ENCODE measurements around the gene PRSS8. TPM values are rescaled to one million over a fixed set of nuclear protein-coding genes. Genes with fewer than 3 reads are reported as not detected.

PRSS8 gene
- total RNA-seq, 2 experiments from 2014 or later, result not detected

- TF ChIP-seq CTCF (IDR thresholded peaks at IDR 0.05), result no peak
- no peaks in the 10 kb centered on the region for H3K27me3 ChIP-seq (ENCODE audit: control insufficient read depth in 1 of 2, insufficient read depth in 2 of 2, low read length in 2 of 2)
- POLR2A ChIA-PET, result interaction anchor here (1.3 to 2.6 kb wide), 3 partner anchors 8 to 54 kb away, joined by 4 to 9 read pairs (median 4); partner anchors contain the start of genes FUS and KAT8
- Mint-ChIP-seq H3K27me3 (no peaks in the 10 kb centered on the region), H3K9me3 (no peaks in the 10 kb centered on the region), H3K36me3 (ENCODE audit: low read depth) (peaks cover 68% of the 10 kb centered on the region), H3K4me1 (ENCODE audit: low read depth) (peaks cover 6% of the 10 kb centered on the region), H3K27ac (peak overlapping the region; percentile 66), H3K4me3 (no peak overlapping the region)
- intact Hi-C loops (cut with DNase I, micrococcal nuclease), result no loop called here
- no peak overlapping the region for H3K4me3 ChIP-seq (ENCODE audit: low read length)
- H3K4me1 ChIP-seq (ENCODE audit: insufficient read depth, low read length), result peaks cover 17% of the 10 kb centered on the region
- H3K36me3 ChIP-seq (ENCODE audit: insufficient read depth, low read length), result peaks cover 63% of the 10 kb centered on the region
- CTCF ChIA-PET, result no interaction called here
- H3K9me3 ChIP-seq (ENCODE audit: control insufficient read depth in 1 of 2, insufficient read depth in 1 of 2, low read length in 2 of 2), result no peaks in the 10 kb centered on the region
- no peak for ATAC-seq (ENCODE audit: poor library complexity)
- H3K27ac ChIP-seq (ENCODE audit: low read depth in 1 of 2, low read length in 2 of 2), result no peak overlapping the region
- no peak for DNase-seq
Measured at GRCh38 chr16:31125844-31126243, 9.7 kb downstream of the PRSS8 start.

- Histone ChIP-seq H3K9me3 (ENCODE audit: control insufficient read depth in 1 of 2, insufficient read depth in 1 of 2, low read length in 2 of 2) (no peaks in the 10 kb centered on the region), H3K36me3 (ENCODE audit: insufficient read depth, low read length) (peaks cover 47% of the 10 kb centered on the region), H3K4me3 (ENCODE audit: low read length) (no peak overlapping the region), H3K4me1 (ENCODE audit: insufficient read depth, low read length) (peaks cover 23% of the 10 kb centered on the region), H3K27me3 (ENCODE audit: control insufficient read depth in 1 of 2, insufficient read depth in 2 of 2, low read length in 2 of 2) (no peaks in the 10 kb centered on the region), H3K27ac (ENCODE audit: low read depth in 1 of 2, low read length in 2 of 2) (no peak overlapping the region)
- DNase-seq, result no peak
- no peak for ATAC-seq (ENCODE audit: poor library complexity)
- POLR2A ChIA-PET, result interaction anchor here (1.2 to 3.5 kb wide), 2 partner anchors 22 to 46 kb away, joined by 6 to 17 read pairs; partner anchors contain the start of genes ZNF646 and ZNF668
- peaks cover 17% of the 10 kb centered on the region for H3K4me1 Mint-ChIP-seq (ENCODE audit: low read depth)
- H3K36me3 Mint-ChIP-seq (ENCODE audit: low read depth), result peaks cover 62% of the 10 kb centered on the region
- intact Hi-C loops (cut with DNase I, micrococcal nuclease), result no loop called here
- H3K27me3 Mint-ChIP-seq, result no peaks in the 10 kb centered on the region
- no peak for TF ChIP-seq CTCF (IDR thresholded peaks at IDR 0.05)
- CTCF ChIA-PET, result interaction anchor here (4.6 kb wide), 1 partner anchor 22 kb away, joined by 26 read pairs; no protein-coding TSS in a partner anchor
- no peaks in the 10 kb centered on the region for H3K9me3 Mint-ChIP-seq
- no peak overlapping the region for H3K4me3 Mint-ChIP-seq
- no peak overlapping the region for H3K27ac Mint-ChIP-seq
Measured at GRCh38 chr16:31120129-31120528, 15.4 kb downstream of the PRSS8 start.

GRCh38 chr16:31118223-31119155, 17.0 kb downstream of the PRSS8 start:
- peaks cover 23% of the 10 kb centered on the region for H3K4me1 ChIP-seq (ENCODE audit: insufficient read depth, low read length)
- POLR2A ChIA-PET, result interaction anchor here (0.8 to 3.1 kb wide), 30 partner anchors 8 to 755 kb away, joined by 3 to 120 read pairs (median 6); partner anchors contain the start of genes ARMC5, BCKDK, BCL7C and FUS

More at GRCh38 chr16:31118223-31119155, 17.0 kb downstream of the PRSS8 start:
- peak overlapping the region; percentile 88 for H3K4me3 Mint-ChIP-seq
- H3K27me3 Mint-ChIP-seq, result no peaks in the 10 kb centered on the region
- Histone ChIP-seq H3K27me3 (ENCODE audit: control insufficient read depth in 1 of 2, insufficient read depth in 2 of 2, low read length in 2 of 2) (no peaks in the 10 kb centered on the region), H3K27ac (ENCODE audit: low read depth in 1 of 2, low read length in 2 of 2) (peak overlapping the region; percentile 87 to 95), H3K9me3 (ENCODE audit: control insufficient read depth in 1 of 2, insufficient read depth in 1 of 2, low read length in 2 of 2) (no peaks in the 10 kb centered on the region), H3K36me3 (ENCODE audit: insufficient read depth, low read length) (peaks cover 40% of the 10 kb centered on the region), H3K4me3 (ENCODE audit: low read length) (peak overlapping the region; percentile 68)
- ATAC-seq (ENCODE audit: poor library complexity) (no peak), DNase-seq (peak in 2 of 14 experiments; percentile 49 to 66)
- peak overlapping the region; percentile 83 for H3K27ac Mint-ChIP-seq
- no peak for TF ChIP-seq CTCF (IDR thresholded peaks at IDR 0.05)
- intact Hi-C loops (cut with DNase I, micrococcal nuclease), result loop anchor here in 1 of 2 experiments (1.0 to 5.0 kb wide), 2 partner anchors 24 to 389 kb away; partner anchors contain the start of gene RUSF1
- peaks cover 17% of the 10 kb centered on the region for H3K4me1 Mint-ChIP-seq (ENCODE audit: low read depth)
- CTCF ChIA-PET, result interaction anchor here (1.0 to 4.6 kb wide), 4 partner anchors 24 to 177 kb away, joined by 3 to 32 read pairs (median 16); partner anchors contain the start of genes ZNF646 and ZNF668
- H3K36me3 Mint-ChIP-seq (ENCODE audit: low read depth), result peaks cover 53% of the 10 kb centered on the region
- H3K9me3 Mint-ChIP-seq, result no peaks in the 10 kb centered on the region
